GM18502 (cell line): ENCODE data around the gene ELP1.
A peak's percentile ranks its signal among the peaks of the same experiment; 100 is the strongest.

Experiments used
- ATAC-seq: cut with Tn5 transposase; IDR thresholded peaks from one replicate; pipeline ENCODE4 v1.9.1; 2021; ENCODE audit warnings: mild to moderate bottlenecking; ENCODE audit not compliant: unreplicated experiment, poor library complexity

The ELP1 gene

GRCh38 chr9:108883085-108883484 lies 50.8 kb downstream of the ELP1 start:
- no peak for ATAC-seq

GRCh38 chr9:108882052-108882888 lies 51.7 kb downstream of the ELP1 start:
- ATAC-seq: no peak

- no peak for ATAC-seq
These were observed 53.1 kb downstream of the ELP1 start for GRCh38 chr9:108880738-108881316.

- ATAC-seq: no peak
These were observed 56.4 kb downstream of the ELP1 start for GRCh38 chr9:108877524-108877923.

GRCh38 chr9:108876425-108876824 lies 57.5 kb downstream of the ELP1 start:
- no peak for ATAC-seq

GRCh38 chr9:108874058-108874788 lies 59.7 kb downstream of the ELP1 start:
- no peak for ATAC-seq

GRCh38 chr9:108869092-108869725 lies 64.7 kb downstream of the ELP1 start:
- no peak for ATAC-seq

GRCh38 chr9:108867829-108868228 lies 66.1 kb downstream of the ELP1 start:
- no peak for ATAC-seq

GRCh38 chr9:108867116-108867515 lies 66.8 kb downstream of the ELP1 start:
- no peak for ATAC-seq

GRCh38 chr9:108866001-108866420 lies 67.9 kb downstream of the ELP1 start:
- ATAC-seq: no peak

GRCh38 chr9:108865037-108865436 lies 68.9 kb downstream of the ELP1 start:
- ATAC-seq: no peak

- ATAC-seq: no peak
These were observed 69.5 kb downstream of the ELP1 start for GRCh38 chr9:108864446-108864845.

- ATAC-seq: no peak
These were observed 70.0 kb downstream of the ELP1 start for GRCh38 chr9:108863891-108864290.

GRCh38 chr9:108861997-108862396 lies 71.9 kb downstream of the ELP1 start, which contains the start of gene ACTL7A:
Gene ACTL7A, plus strand, starts transcription at chr9:108862266. Its CDS starts 57 bp downstream, at chr9:108862323.
- ATAC-seq: no peak

GRCh38 chr9:108861464-108861863 lies 72.5 kb downstream of the ELP1 start:
- ATAC-seq: no peak

GRCh38 chr9:108860764-108861163 lies 73.2 kb downstream of the ELP1 start:
- no peak for ATAC-seq

- no peak for ATAC-seq
These were observed 73.6 kb downstream of the ELP1 start for GRCh38 chr9:108860354-108860753.

GRCh38 chr9:108859459-108860114 lies 74.3 kb downstream of the ELP1 start:
- peak; percentile 71 for ATAC-seq

- ATAC-seq: no peak
These were observed 76.4 kb downstream of the ELP1 start for GRCh38 chr9:108857572-108857971.

GRCh38 chr9:108855888-108856287 lies 78.0 kb downstream of the ELP1 start, which contains the start of gene ACTL7B:
Gene ACTL7B, minus strand, starts transcription at chr9:108855986. Its CDS starts 56 bp downstream, at chr9:108855930.
- no peak for ATAC-seq
